ENCODE results near the gene SH3BP2.

SH3BP2 gene

DNA sequence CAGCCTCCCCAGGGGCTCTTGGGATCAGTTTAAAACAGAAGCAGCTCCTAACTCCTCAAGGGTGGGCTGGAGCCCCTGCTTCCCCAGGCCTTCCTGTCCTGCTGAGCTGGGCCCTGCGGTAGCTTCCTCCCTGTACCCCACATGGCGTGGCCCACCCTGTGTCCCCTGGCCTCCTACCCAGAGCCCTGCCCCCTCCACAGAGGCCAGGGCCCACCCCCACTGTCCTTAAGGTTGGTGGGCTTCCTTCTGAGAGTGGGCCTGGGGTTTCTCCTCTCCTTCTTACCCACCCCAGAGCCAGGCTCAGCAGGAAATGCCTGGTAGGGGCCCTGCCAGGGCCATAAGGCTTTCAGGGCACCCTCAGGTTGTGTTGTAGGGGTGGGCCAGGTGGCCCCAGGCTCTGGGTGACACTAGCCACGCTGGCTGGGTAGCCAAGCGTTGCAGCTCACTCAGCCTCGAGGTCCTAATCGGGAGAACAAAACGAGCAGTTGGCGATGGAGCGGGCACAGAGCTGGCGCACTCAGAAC lies 11.6 kb downstream of the SH3BP2 start:
- no peak for DNase-seq

DNA sequence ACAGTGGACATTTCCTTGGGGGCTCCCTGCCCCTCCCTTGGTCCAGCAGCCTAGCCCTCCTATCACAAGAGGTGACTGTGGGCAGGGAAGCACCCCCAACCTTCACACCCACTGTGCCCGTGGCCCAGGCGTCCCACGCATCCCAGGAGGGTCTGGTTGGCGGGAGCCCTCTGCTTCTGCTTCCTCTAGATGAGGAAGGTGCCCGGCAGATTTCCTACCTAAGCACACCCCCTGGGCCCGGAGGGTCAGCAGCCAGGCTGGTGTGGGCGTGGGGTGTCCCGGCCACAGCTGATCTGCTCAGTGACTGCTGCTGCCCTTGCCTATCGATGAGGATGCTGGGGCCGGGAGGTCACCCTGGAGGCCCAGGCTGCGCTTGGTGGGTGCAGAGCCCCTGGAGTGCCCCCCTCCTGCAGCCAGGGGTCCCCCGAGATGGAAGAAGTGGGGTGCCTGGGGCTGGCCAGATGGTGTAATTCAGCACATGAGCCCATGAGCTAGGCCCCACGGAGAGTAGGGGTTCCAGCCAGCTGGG lies 12.2 kb downstream of the SH3BP2 start:
- no peak for DNase-seq

DNA sequence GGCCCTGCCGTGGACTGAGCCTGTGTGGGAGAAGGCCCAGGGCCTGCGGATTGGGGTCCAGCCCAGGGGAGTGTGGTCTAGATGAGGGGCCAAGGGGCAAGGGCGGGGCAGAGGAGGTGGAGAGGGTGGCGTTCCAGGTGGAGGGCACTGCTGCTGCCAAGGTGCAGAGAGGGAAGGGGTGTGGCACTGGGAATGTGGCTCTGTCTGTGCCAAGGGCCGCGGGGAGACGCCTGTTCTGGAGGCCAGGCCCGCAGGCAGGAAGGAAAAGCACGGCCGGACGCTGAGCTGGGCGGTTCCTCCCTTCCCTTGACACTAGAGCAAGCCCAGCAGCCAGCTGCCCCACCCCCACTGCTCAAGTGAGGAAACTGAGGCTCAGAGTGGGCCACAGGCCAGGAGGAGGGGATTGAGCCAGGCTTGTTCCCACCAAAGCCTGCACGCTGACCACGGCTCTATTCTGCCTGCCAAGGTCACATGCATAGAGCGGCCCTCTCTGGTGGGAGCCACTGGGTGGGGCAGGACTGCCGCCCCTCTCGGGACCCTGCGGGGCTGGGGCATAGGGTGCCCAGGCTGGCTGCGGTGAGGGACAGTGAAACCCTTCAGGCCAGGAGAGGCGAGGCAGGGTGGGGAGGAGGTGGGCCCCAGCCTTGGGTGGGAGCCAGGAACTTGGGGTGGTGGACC lies 13.0 kb downstream of the SH3BP2 start:
- no peak for DNase-seq

GRCh38 chr4:2806390-2807355 lies 13.8 kb downstream of the SH3BP2 start:
- DNase-seq, result no peak

DNA sequence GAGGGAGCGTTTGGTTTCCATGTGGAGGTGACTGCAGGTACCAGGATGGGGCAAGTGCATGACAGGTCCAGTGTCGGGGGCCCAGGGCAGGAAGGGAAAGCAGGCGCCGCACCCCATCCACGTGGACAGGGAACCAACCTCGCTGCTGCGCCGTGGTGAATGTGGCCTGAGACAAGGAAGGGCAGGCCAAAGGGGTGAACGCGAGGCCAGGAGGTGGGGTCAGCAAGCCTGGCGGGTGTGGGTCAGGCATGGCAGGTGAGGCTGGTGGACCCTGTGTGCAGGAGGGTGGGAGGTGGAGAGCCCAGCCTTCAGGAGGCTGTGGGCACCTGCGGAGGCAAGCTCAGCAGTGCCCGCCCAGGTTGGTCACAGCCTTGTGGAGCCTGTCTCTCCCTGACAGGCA lies 14.7 kb downstream of the SH3BP2 start:
- no peak for DNase-seq

DNA sequence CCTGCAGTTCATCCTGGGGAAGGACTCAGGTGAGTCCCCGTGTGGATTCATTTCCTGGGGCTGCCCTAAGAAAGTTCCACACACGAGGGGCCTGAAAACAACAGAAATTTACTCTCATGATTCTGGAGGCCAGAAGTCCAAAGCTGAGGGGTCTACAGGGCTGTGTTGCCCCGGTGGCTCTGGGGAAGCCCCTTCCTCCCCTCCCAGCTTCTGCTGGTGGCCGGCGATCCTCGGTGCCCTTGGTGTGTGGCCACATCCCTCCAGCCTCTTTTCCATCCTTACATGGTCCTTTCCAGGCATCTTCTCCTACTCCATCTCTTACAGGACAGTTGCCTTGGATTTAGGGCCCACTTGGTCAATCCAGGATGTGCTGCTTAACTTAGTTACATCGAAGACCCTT lies 15.1 kb downstream of the SH3BP2 start:
- DNase-seq, result no peak

GRCh38 chr4:2809610-2810180 lies 16.8 kb downstream of the SH3BP2 start:
- no peak for DNase-seq

DNA sequence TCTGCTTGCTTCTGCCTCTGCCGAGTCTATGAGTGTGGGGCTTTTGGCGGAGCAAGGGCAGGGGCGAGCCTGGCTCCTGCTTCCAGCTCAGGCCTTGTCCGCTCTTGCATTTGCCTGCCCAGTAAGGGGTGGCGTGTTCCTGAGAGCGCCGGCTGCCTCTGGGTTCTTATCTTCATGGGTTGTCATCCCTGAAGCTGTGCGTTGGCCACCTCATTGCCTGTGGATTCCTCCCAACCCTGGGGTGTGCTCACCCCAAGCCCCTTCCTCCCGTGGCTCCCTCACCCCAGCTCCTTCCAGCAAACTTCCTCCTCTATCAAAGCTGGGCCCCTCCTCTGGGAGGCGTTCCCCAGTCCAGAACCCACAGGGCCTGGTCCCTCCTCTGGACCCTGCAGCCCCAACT lies 17.5 kb downstream of the SH3BP2 start:
- DNase-seq, result peak; percentile 54

DNA sequence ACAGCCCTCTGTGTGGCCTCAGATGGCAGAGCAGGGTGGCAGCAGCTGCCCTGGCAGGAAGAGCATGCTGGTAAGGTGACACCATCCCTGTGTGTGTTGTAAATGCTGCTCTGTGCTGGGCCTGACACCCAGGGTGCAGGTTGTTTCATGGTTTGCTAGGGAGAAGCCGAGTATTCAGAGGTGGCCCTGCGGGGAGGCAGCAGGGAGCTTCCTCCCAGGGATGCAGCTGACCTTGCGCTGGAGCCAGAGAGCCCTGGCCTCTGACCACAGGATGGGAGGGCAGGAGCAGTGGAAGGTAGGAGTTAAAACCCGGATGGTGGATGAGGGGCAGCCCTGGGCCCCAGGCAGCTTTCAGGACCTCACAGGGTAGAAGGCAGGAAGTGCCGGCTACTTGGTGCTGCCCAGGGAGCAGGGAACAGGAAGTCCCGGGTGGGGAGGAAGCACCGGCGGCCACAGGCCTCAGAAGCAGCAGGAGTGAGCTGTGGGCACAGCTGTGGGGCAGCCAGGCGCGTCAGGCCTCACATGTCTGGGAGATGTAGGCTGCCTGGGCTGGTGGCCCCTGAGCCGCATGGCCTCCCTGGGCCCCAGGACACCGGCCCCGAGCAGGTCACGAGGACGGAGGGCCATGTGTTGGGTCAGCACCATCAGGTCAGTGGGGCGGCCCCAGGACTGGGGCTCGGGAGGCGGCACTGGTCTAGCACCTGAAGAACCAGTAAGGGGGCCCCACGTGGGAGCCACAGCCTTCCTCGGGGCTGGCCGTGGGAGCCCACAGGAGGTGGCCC lies 19.1 kb downstream of the SH3BP2 start:
- DNase-seq, result peak; percentile 84

DNA sequence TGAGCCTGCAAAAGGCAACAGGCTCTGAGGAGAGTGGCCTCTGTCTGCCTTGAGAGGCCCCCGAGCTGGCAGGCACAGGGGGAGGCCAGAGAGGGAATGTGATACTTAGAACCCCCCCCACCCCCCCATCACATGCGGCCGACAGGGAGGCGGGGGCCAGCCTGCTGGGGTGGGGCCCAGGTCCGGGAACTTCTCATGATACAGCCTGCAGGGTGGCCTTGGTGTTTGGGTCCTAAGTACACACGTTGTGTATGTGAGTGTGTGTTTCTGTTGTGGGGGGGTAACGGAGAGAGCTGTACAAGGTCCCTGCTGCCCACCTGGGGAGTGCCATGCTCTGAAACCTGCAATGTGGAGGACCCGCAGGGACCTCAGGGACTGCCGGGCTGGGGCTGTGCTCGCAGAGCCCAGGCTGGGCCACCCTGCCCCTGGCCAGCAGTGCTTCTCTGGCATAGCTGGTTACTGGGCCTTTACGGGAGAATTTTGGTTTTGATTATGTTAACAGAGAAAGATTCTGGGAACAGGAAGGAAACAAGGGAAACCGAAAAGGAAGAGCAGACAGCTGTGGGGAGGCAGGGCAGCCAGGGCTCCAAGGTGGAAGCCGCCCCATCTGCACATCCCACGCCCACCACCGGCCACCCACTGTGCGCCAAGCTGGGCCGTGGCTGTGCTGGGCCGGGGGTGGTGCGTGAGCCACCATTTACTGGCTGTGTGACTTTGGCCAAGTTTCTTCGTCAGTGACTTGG lies 19.9 kb downstream of the SH3BP2 start:
- peak; percentile 61 for DNase-seq

- no peak for DNase-seq
These were observed 20.8 kb downstream of the SH3BP2 start for GRCh38 chr4:2813446-2814405.

DNA sequence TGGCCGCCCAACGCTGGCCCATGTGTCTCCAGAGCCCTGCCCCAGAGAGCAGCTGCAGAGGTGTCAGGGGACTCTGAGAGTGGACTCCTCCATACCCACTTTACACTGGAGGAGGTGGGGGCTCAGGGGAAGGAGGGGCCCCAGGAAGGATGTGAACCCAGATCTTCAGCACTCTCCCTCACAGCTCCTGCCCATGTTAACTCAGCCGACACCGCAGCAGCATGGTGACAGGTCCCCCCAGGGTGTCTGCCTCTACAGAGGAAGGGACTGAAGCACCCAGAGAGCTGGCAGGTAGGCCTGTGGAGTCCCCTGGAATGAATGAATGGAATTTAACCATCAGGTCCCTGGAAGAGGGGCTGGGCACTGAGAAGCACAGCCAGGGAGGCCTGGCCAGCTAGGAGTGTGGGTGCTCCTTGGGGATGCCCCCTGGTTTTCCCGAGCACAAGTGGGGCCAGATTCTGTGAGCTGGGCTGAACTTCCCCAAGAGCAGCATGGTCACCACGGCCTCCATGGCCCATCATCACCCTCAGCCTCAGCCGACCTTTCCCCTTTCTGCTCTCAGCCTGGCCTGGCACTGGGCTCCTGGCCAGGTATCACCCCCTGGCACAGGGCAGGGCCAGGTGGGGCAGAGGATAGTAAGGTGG lies 21.9 kb downstream of the SH3BP2 start:
- DNase-seq, result no peak

GRCh38 chr4:2816401-2816954 lies 23.6 kb downstream of the SH3BP2 start:
- DNase-seq, result no peak

DNA sequence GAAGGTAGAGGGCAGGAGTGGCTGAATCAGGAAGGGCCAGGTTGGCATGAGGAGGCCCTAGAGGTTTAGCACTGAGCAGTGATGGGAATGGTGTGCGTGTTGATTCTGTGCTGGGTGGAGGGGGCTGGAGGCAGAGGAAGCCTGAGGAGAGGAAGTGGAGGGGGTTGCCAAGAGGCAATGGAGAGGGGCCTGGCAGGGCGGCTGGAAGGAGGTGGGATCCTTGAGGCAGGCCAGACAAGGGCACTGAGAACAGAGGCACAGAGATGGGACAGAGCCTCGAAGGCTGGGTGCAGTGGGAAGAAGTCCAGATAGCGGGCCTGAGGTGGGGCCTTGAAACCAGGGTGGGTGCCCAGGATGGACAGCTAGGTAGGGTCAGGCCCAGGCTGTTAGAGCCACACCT lies 24.3 kb downstream of the SH3BP2 start:
- DNase-seq, result no peak

- DNase-seq, result peak; percentile 36
These were observed 24.9 kb downstream of the SH3BP2 start for GRCh38 chr4:2817701-2818350.

DNA sequence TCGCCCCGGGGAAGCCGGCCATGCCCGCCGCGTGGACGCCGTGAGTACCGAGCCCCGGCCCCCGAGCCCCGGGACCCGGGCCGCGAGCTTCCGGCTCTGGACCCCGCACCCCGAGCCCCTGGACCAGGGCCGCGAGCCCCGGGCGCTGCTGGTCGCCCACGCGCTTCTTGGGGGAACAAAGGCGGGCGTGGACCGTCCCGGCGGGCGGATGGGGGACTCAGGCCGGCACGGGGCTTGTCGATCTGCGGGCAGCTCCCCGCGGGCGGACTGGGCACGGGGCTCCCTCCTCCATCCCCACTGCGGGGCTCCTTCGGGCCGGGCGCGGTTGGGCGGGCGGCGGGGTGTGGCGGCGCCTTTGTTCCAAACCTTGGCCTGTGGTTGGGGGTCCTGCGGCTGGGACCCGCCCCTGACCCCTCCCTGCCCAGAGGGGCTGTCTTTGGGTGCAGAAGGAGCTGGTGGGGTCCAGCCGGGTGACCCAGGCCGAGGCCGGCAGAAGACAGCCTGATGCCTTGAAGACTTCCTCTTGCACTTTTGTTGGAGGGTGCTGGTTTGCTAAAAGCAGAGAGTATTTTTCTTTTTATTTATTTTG lies 25.6 kb downstream of the SH3BP2 start:
- no peak for DNase-seq

DNA sequence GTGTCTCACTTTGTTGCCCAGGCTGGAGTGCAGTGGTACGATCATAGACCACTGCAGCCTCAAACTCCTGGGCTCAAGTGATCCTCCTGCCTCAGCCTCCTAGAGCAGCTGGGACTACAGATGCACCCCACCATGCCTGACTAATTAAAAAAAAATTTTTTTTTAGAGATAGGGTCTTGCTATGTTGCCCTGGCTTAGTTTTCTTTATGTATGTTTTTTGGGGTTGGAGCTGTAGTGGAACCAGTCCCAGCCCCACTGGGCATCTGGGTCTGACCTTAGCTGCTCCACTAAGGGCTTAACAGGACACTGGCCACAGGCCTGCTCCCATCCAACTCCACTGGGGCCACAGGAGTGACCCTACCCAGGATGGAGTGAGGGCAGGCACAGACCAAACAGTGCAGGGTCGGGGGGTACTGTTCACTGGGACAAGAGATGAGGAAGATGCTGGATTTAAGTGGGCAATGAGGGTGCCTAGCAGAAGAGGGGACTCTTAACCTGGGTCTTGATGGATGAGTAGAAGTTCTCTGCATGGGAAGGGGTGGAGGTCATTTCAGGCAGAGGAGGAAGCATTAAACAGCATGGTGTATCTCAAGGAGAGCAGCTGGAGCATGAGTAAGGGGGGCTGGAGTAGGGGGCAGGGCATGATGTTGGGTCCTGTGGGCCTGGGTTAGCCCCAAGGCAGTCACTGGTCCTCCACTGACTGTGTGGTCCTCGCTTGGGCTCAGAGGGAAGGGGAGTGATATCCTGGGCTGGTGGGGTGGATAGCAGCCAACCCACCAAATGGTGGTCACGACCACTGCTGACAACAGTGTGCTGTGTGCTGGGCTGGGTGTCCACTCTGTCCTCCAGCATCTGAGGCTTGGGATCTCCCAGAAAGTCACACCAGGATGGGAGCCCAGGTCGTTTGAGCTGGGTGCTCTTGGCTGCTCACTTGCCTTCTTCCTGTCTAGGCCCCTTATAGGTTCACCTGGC lies 26.6 kb downstream of the SH3BP2 start:
- no peak for DNase-seq
